Measurements from ENCODE around the gene IFNL1. TPM values are rescaled to one million over a fixed set of nuclear protein-coding genes. Genes with fewer than 3 reads are reported as not detected.
A peak's percentile ranks its signal among the peaks of the same experiment; 100 is the strongest.

IFNL1 gene
- total RNA-seq (2014; rRNA removed; shearing (Covaris generic)): not detected in 2 replicates

DNA sequence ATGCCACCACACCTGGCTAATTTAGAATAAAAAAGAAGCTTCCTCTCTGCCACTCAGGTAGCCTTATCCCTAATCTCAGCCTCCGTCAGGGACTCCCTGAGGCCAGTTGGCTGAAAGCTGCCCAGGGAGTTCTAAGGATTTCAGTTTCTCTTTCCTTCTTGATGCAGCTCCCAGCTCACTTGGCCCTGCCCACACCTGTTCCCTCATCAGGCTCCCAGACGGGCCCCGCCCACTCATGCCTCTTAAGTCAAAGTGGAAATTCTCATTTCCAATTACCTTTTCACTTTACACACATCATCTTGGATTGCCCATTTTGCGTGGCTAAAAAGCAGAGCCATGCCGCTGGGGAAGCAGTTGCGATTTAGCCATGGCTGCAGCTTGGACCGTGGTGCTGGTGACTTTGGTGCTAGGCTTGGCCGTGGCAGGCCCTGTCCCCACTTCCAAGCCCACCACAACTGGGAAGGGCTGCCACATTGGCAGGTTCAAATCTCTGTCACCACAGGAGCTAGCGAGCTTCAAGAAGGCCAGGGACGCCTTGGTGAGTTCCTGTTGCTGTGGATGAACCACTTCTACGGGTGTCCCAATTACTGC, at the start of gene IFNL1:
Gene IFNL1 (plus strand): TSS at position 353 of the 591 bp plus-strand sequence. CDS start 15 bp downstream, at position 368.
- no peak within 1 kb of the TSS for H3K4me3 ChIP-seq (ENCODE audit: insufficient read depth, low read depth, low read length)
- DNase-seq: no peak
- H3K27me3 ChIP-seq (ENCODE audit: control insufficient read depth, insufficient read depth, low read length): peaks cover 4% of the 10 kb centered on the region; the same call in 1 of the 2 replicates
- H3K36me3 ChIP-seq (replicated peaks; ENCODE audit: control insufficient read depth, insufficient read depth, low read length): no peaks in the 10 kb centered on the region

DNA sequence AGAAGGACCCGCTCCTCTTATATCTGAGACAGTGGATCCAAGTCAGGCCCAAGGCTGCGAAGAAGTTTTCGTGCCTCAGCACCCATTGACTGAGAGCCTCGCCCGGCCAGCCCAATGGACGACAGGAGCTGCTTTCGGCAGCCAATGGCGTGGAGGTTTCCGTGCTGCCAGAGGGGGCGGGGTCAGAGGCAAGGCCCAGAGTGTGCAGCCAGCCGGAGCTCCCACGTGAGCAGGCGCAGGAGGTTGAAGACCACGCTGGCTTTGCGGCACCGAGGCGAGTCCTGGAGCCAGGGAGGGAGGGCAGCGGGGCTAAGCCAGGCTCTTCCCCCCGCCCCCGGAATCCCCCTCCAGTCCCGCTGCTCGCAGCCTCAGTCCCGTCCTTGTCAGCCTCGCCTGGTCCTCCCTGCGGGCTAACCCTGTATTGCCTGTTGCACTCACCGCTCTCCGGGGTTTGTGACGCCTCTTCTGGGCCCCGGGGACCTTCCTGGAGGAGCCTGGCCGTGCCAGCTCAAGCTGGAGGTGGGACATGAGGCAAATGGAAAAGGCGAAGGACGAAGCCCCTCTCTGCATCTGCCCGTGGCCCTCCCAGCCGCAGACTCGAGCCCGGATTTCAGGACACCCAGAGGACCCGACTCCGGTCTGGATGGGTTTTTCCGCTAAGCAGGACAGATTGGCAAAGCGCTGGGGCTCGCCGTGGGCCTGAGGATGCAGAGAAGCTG, 49.1 kb upstream of the IFNL1 start:
- Histone ChIP-seq H3K27me3 (ENCODE audit: control insufficient read depth, insufficient read depth, low read length) (peaks cover 38% of the 10 kb centered on the region), H3K36me3 (replicated peaks; ENCODE audit: control insufficient read depth, insufficient read depth, low read length) (no peaks in the 10 kb centered on the region), H3K4me3 (ENCODE audit: insufficient read depth, low read depth, low read length) (peak overlapping the region; percentile 32)
- DNase-seq: peak; percentile 86

DNA sequence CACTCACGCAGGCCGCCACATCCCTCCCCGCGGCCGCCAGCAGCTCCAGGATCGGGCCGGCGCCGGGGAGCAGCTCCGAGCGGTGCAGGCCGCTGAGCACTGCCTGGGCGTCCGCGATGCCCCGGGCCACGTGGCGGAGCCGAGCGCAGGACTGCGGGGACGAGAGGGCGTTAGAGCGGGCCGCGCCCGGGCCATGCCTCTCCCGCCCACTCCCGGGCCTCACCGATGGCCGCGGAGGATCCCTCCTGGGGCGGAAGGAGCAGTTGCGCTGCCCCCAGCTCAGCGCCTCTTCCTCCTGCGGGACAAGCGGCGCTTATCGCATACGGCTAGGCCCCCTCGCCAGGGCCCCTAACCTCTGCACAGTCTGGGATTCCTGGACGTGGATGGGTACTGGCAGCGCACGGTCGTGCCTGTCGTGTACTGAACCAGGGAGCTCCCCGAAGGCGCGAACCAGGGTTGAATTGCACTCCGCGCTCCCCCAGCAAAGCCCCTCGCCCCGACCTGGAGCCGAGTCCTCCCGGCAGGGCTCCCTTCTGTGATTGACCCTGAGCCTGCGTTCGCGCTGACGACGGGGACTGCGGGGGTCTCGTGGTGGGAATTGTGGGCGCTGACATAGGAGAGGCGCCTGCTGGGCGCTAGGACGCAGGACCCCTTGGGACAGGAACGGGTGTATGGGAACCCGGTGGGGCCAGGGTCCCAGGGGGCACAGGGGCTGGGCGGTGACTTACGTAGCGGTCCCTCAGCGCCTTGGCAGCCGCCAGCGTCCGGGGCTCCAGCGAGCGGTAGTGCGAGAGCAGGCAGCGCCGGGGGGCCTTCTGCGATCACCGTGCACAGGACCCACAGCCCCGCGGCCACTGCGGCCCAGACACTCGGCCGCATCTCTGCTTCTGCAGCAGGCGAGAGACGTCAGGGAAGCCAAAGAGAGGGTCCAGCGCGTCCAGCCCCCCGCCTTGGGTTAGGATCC, 48.2 kb upstream of the IFNL1 start:
- Histone ChIP-seq H3K36me3 (replicated peaks; ENCODE audit: control insufficient read depth, insufficient read depth, low read length) (no peaks in the 10 kb centered on the region), H3K27me3 (ENCODE audit: control insufficient read depth, insufficient read depth, low read length) (peaks cover 38% of the 10 kb centered on the region), H3K4me3 (ENCODE audit: insufficient read depth, low read depth, low read length) (peak overlapping the region; percentile 32)
- DNase-seq: peak; percentile 85

DNA sequence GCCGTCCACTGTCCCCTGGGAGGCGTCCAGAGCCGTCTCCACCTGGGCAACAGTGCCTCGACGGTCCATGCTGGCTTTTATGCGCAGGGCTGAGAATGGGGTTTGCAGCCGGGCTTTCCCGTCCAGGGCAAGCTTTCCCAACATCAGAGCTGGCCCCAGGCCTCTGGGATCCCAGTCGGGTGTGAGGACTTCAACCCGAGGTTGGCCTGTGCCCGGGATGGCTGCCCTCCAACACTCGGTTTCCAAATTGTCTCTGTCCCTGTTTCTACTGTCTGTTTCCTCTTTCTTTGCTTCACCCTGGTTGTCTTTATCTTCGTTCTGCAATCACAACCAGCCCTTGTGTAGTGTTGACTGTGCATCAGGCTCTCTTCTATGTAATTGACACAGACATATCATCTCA, 47.4 kb upstream of the IFNL1 start, which contains the start of gene IFNL4:
Gene IFNL4 (minus strand): TSS at position 51 of the 400 bp plus-strand sequence.
- Histone ChIP-seq H3K36me3 (replicated peaks; ENCODE audit: control insufficient read depth, insufficient read depth, low read length) (no peaks in the 10 kb centered on the region), H3K27me3 (ENCODE audit: control insufficient read depth, insufficient read depth, low read length) (peaks cover 38% of the 10 kb centered on the region), H3K4me3 (ENCODE audit: insufficient read depth, low read depth, low read length) (peak within 1 kb of the TSS; percentile 32)
- DNase-seq: no peak

DNA sequence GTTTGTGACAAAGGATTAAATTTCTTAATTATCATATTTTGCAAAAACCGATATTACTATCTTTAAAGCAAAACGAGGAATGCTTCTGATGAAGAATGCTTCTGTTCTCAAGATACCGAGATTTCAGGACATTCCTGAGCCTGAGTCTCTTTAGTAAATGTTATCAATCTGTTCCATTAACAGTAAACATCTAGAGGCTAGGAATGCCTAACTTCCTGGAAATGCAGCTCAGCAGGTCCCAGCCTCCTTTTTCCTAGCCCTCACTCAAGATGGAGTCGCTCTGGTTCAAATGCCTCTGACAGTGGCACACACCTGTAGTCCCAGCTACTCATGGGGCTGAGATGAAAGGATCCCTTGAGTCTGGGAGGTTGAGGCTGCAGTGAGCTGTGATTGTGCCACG, 45.1 kb upstream of the IFNL1 start:
- DNase-seq: no peak
- H3K27me3 ChIP-seq (ENCODE audit: control insufficient read depth, insufficient read depth, low read length): peaks cover 36% of the 10 kb centered on the region
- H3K36me3 ChIP-seq (replicated peaks; ENCODE audit: control insufficient read depth, insufficient read depth, low read length): no peaks in the 10 kb centered on the region

DNA sequence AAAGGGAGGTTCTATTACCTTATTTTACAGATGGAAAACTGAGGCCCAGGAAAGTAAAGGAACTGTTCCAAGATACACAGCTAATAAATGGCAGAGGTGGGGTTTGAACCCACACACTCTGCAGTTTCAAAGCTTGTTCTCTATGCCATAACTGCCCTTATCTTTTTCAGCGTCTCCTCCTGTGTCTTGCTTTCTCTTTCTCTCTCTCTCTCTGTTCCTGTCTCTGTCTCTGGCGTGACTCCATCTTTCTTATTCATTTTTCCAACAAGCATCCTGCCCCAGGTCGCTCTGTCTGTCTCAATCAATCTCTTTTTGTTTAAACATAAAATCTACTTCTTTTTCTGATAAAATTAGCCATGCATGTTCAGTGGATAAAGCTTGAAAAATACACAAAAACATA, 44.4 kb upstream of the IFNL1 start:
- Histone ChIP-seq H3K27me3 (ENCODE audit: control insufficient read depth, insufficient read depth, low read length) (peaks cover 38% of the 10 kb centered on the region), H3K4me3 (ENCODE audit: insufficient read depth, low read depth, low read length) (no peak overlapping the region), H3K36me3 (replicated peaks; ENCODE audit: control insufficient read depth, insufficient read depth, low read length) (no peaks in the 10 kb centered on the region)
- no peak for DNase-seq

More for the DNA sequence above, 45.1 kb upstream of the IFNL1 start:
- no peak overlapping the region for H3K4me3 ChIP-seq (ENCODE audit: insufficient read depth, low read depth, low read length)

DNA sequence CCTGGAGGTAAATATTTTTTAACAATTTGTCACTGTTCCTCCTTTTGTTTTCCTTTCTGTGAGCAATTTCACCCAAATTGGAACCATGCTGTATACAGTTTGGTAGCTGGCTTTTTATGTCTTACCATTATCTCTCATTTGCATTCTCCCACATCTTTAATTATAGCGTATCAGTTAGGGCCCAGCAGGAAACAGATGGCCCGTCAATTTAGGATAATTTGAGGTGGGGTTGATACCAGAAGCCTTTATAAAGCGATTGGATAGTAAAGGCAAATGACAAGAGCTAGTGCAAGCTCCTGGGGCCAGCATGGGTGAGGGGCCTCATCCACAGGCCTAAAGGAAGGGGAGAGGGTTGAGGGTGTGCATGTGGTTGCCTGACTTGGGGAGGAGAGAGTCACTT, 43.7 kb upstream of the IFNL1 start:
- DNase-seq: no peak
- Histone ChIP-seq H3K4me3 (ENCODE audit: insufficient read depth, low read depth, low read length) (no peak overlapping the region), H3K27me3 (ENCODE audit: control insufficient read depth, insufficient read depth, low read length) (peaks cover 32% of the 10 kb centered on the region), H3K36me3 (replicated peaks; ENCODE audit: control insufficient read depth, insufficient read depth, low read length) (no peaks in the 10 kb centered on the region)

DNA sequence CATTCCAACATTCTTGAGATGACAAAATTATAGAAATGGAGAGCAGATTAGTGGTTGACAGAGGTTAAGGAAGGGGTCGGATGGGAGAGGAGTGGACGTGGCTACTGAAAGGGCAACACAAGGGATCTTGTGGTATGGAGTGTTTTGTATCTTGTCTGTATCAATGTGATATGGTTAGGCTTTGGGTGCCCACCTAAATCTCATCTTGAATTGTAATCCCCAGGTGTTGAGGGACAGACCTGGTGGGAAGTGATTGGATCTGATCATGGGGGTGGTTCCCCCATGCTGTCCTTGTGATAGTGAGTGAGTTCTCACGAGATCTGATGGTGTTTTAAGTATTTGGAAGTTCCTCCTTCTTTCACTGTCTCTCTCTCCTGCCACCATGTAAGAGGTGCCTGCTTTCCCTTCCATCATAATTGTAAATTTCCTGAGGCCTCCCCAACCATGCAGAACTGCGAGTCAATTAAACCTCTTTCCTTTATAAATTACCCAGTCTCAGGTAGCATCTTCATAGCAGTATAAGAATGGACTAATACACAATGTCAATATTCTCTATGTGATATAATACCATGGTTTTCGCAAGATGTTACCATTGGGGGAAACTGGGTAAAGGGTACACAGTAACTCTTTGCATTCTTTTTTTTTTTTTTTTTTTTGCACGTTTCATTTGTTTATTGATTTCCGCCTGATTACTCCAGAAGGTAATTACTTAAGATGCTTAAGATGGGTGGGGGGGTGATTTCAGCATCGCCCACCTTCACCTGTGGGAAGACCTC, 42.6 kb upstream of the IFNL1 start:
- no peak for DNase-seq
- H3K27me3 ChIP-seq (ENCODE audit: control insufficient read depth, insufficient read depth, low read length): peaks cover 21% of the 10 kb centered on the region
- no peak overlapping the region for H3K4me3 ChIP-seq (ENCODE audit: insufficient read depth, low read depth, low read length)
- no peaks in the 10 kb centered on the region for H3K36me3 ChIP-seq (replicated peaks; ENCODE audit: control insufficient read depth, insufficient read depth, low read length)

DNA sequence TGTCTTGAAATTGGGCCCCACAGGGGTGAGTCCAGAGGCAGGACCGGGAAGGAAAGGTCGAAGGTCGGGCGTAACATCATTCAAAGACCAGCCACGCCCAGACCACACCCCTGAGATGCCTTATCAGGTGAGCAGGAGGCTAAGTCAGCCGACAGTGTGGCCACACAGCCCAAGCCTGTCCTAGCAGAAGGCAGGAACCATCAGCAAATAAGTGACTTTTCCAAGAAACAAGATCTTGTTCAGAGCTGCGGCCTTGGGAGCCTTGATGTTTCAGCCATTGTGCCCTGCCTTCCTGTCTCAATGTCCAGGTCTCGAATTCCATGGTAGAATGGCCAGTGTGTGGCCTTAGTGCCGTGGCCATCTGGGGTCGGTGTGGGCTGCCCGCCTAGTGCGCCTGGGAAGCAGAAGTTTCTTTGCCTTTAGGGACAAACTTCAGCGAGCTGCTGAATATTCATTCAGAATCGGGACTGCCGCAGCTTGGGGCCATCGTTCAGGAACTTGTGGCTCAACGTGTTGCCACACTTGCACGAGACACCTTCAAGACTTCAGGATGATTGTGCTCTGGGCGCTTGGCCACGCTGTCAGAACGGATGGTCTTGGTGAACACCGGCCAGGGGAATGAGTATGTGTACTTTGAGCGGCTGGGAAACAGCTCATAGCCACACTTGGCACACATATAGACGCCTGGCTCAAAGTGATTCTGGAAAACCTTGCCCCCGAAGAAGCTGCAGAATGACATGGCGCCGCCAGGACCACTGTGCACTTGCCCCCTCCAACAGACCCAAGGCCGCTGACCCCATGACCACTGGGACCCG, 41.5 kb upstream of the IFNL1 start:
- no peak for DNase-seq
- Histone ChIP-seq H3K36me3 (replicated peaks; ENCODE audit: control insufficient read depth, insufficient read depth, low read length) (no peaks in the 10 kb centered on the region), H3K27me3 (ENCODE audit: control insufficient read depth, insufficient read depth, low read length) (peaks cover 10% of the 10 kb centered on the region), H3K4me3 (ENCODE audit: insufficient read depth, low read depth, low read length) (no peak overlapping the region)

DNA sequence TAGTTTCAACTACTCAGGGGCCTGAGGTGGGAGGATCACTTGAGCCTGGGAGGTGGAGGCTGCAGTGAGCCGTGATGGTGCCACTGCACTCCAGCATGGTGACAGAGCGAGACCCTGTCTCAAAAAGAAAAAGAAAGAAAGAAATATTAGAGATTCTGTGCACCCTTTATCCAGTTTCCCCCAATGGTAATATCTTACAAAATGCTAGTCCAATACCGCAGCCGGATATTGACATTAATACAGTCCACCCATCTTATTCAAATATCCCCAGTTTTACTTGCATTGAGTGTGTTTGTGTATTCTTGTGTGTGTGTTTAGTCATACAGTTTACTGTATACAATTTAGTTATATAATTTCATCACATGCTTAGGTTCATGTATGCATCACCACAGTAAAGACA, 39.0 kb upstream of the IFNL1 start:
- H3K36me3 ChIP-seq (replicated peaks; ENCODE audit: control insufficient read depth, insufficient read depth, low read length): no peaks in the 10 kb centered on the region
- H3K4me3 ChIP-seq (ENCODE audit: insufficient read depth, low read depth, low read length): no peak overlapping the region
- DNase-seq: no peak
- H3K27me3 ChIP-seq (ENCODE audit: control insufficient read depth, insufficient read depth, low read length): peaks cover 10% of the 10 kb centered on the region

DNA sequence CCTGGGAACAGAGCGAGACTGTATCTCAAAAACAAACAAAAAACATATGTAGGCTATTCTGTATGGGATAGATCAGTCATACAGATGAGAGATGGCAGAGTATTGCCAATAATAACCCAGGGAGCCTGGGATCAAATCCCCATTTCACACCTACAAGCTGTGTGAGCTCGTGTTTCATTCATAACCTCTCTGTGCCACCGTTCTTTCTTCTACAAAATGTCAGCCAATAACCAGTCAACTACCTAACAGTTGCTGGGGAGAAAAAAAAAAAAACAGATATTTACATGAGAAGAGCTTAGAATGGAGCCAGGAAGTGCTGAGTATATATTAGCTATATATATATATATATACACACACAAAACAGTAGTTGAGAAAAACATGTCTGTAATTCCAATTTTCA, 34.5 kb upstream of the IFNL1 start:
- DNase-seq: no peak
- Histone ChIP-seq H3K4me3 (ENCODE audit: insufficient read depth, low read depth, low read length) (no peak overlapping the region), H3K27me3 (ENCODE audit: control insufficient read depth, insufficient read depth, low read length) (peaks cover 42% of the 10 kb centered on the region), H3K36me3 (replicated peaks; ENCODE audit: control insufficient read depth, insufficient read depth, low read length) (no peaks in the 10 kb centered on the region)

DNA sequence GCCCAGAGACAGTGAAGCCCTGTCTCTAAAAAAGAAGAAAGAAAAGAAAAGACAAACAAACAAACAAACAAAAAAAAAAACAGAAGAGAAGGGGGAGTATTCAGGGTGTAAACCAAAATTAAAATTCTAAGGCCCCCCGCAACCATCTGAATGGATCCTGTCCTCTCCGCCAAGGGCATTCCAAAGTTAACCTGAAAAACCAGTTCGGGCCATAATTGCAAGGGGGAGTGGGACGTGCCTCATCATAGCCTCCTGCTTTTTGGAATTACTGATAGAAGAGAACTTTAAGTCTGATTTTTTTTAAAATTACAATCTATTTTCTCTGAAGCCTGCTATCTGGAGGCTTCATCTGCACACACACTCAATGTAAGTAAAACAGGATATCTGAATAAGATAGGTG, 33.7 kb upstream of the IFNL1 start:
- no peak for DNase-seq
- peaks cover 46% of the 10 kb centered on the region for H3K27me3 ChIP-seq (ENCODE audit: control insufficient read depth, insufficient read depth, low read length)

DNA sequence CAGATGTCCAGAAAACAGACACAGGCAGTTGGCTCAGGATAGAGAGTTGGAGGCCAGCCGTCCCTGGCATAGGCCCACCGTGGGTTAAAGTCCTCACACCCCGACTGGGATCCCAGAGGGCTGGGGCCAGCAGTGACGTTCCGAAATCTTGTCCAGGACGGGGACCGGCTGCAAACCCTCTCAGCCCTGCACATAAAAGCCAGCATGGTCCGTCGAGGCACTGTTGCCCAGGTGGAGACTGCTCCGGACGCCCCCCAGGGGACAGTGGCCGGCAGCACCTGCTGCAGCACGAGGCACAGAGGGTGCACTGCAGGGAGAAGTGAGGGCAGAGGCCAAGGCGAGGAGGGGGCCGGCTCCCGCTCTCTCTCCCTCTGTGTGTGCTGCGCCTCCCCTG, 32.3 kb upstream of the IFNL1 start:
- no peak for DNase-seq
- no peaks in the 10 kb centered on the region for H3K36me3 ChIP-seq (replicated peaks; ENCODE audit: control insufficient read depth, insufficient read depth, low read length)
- H3K4me3 ChIP-seq (ENCODE audit: insufficient read depth, low read depth, low read length): peak overlapping the region; percentile 20; the same call in 1 of the 2 replicates
- peaks cover 46% of the 10 kb centered on the region for H3K27me3 ChIP-seq (ENCODE audit: control insufficient read depth, insufficient read depth, low read length)

More for the DNA sequence above, 33.7 kb upstream of the IFNL1 start:
- Histone ChIP-seq H3K4me3 (ENCODE audit: insufficient read depth, low read depth, low read length) (no peak overlapping the region), H3K36me3 (replicated peaks; ENCODE audit: control insufficient read depth, insufficient read depth, low read length) (no peaks in the 10 kb centered on the region)
